SK-N-SH (cell line): ENCODE results near the gene RAB5B. TPM values are rescaled to one million over a fixed set of nuclear protein-coding genes. Genes with fewer than 3 reads are reported as not detected.
"Not testable (repeated sequence)": the region's sequence is repeated elsewhere in the genome, so short reads cannot be mapped to it uniquely, and the experiment has no call there.

Experiments
- CTCF ChIA-PET: fragments of 300-600, 350-600 bp; formaldehyde crosslinking; extraction: SDS; loops from one replicate; lab custom pipeline; 2021; lab: Yijun Ruan, JAX
- POLR2A ChIA-PET: fragments of 350-600 bp; sonication (Branson Sonifier 250); formaldehyde crosslinking; extraction: SDS; loops from one replicate; lab custom pipeline; 2020; ENCODE audit warnings: antibody characterized with exemption, inconsistent platforms; lab: Yijun Ruan, JAX
- DNase-seq: peaks from one replicate; pipeline ENCODE4 v3.0.0; 2012
- H2AFZ ChIP-seq: fragments of 200-600 bp; sonication (generic); 2 replicates; pipeline ENCODE4 v1.8.1; 2016; ENCODE audit warnings: antibody characterized with exemption, mild to moderate bottlenecking, low read depth
- H3F3A ChIP-seq: fragments of 200-600 bp; sonication (generic); replicated peaks from 2 replicates; pipeline ENCODE3; 2016; ENCODE audit warnings: antibody characterized with exemption, mild to moderate bottlenecking; ENCODE audit not compliant: insufficient read depth
- H3K27ac ChIP-seq, 2 experiments: fragments of 200-500 bp in 1 of 2; fragments of 200-600 bp in 1 of 2; sonication (Bioruptor generic) in 1 of 2; sonication (generic), shearing (Covaris generic) in 1 of 2; 2 replicates each; pipeline versions ENCODE4 v1.5.1 to v1.6.1; 2014 to 2016; ENCODE audit warnings: low read depth in 2 of 2, inconsistent platforms in 1 of 2, low read length in 1 of 2, mild to moderate bottlenecking in 1 of 2, mixed read lengths in 1 of 2
- H3K27me3 ChIP-seq: fragments of 200-600 bp; sonication (generic), shearing (Covaris generic); 2 replicates; pipeline ENCODE4 v1.6.1; 2016; ENCODE audit warnings: mixed run types; ENCODE audit not compliant: insufficient read depth
- H3K36me3 ChIP-seq, 2 experiments: fragments of 200-500 bp in 1 of 2; fragments of 200-600 bp in 1 of 2; sonication (Bioruptor generic) in 1 of 2; sonication (generic) in 1 of 2; replicated peaks in 1 of 2; 2 replicates each; pipeline versions ENCODE3 to v1.5.1; 2014 to 2016; ENCODE audit warnings: low read length in 1 of 2, mild to moderate bottlenecking in 1 of 2; ENCODE audit not compliant: insufficient read depth in 2 of 2, control insufficient read depth in 1 of 2
- H3K4me1 ChIP-seq, 2 experiments: fragments of 200-500 bp in 1 of 2; fragments of 200-600 bp in 1 of 2; sonication (Bioruptor generic) in 1 of 2; sonication (generic), shearing (Covaris generic) in 1 of 2; 2 replicates each; pipeline versions ENCODE4 v1.5.1 to v1.6.1; 2014 to 2016; ENCODE audit warnings: low read depth in 1 of 2, low read length in 1 of 2, mixed run types in 1 of 2; ENCODE audit not compliant: insufficient read depth in 2 of 2, control insufficient read depth in 1 of 2
- H3K4me2 ChIP-seq: fragments of 200-600 bp; sonication (generic), shearing (Covaris generic); 2 replicates; pipeline ENCODE4 v1.6.1; 2017; ENCODE audit warnings: mixed run types
- H3K4me3 ChIP-seq, 2 experiments: fragments of 200-500 bp in 1 of 2; fragments of 200-600 bp in 1 of 2; sonication (Bioruptor generic) in 1 of 2; sonication (generic), shearing (Covaris generic) in 1 of 2; 2 replicates each; pipeline versions ENCODE4 v1.5.1 to v1.8.1; 2014 to 2016; ENCODE audit warnings: low read depth in 2 of 2, inconsistent platforms in 1 of 2, low read length in 1 of 2, mild to moderate bottlenecking in 1 of 2, mixed read lengths in 1 of 2, moderate library complexity in 1 of 2
- H3K79me2 ChIP-seq: fragments of 200-600 bp; sonication (generic); 2 replicates; pipeline ENCODE4 v1.8.1; 2017; ENCODE audit warnings: mild to moderate bottlenecking; ENCODE audit not compliant: insufficient read depth
- H3K9ac ChIP-seq: fragments of 200-600 bp; sonication (generic); 2 replicates; pipeline ENCODE4 v1.6.1; 2017; ENCODE audit warnings: mixed run types
- H3K9me2 ChIP-seq: fragments of 200-600 bp; sonication (generic); 2 replicates; pipeline ENCODE4 v1.6.1; 2017; ENCODE audit warnings: mixed run types
- H3K9me3 ChIP-seq: fragments of 200-600 bp; sonication (generic); 2 replicates; pipeline ENCODE4 v1.6.1; 2017; ENCODE audit warnings: mixed run types, mild to moderate bottlenecking, moderate library complexity
- H4K20me1 ChIP-seq: fragments of 200-600 bp; sonication (generic); 2 replicates; pipeline ENCODE4 v1.6.1; 2017; ENCODE audit warnings: mild to moderate bottlenecking, mixed run types; ENCODE audit not compliant: insufficient read depth
- EP300 ChIP-seq, 2 experiments: IDR thresholded peaks; 2 replicates each; pipeline versions ENCODE4 v1.4.0 to v1.6.1; 2012; ENCODE audit warnings: borderline replicate concordance in 1 of 2, low read depth in 1 of 2, low read length in 1 of 2
- EZH2phosphoT487 ChIP-seq: fragments of 200-600 bp; sonication (generic); IDR thresholded peaks from 2 replicates; pipeline ENCODE4 v1.6.1; 2017; ENCODE audit warnings: low read depth, mixed run types, mild to moderate bottlenecking, antibody characterized with exemption, moderate library complexity, borderline replicate concordance
- FOSL2 ChIP-seq: IDR thresholded peaks from 2 replicates; pipeline ENCODE4 v1.4.0; 2012; ENCODE audit warnings: low read depth, mild to moderate bottlenecking, moderate library complexity, borderline replicate concordance
- FOXM1 ChIP-seq: IDR thresholded peaks from 2 replicates; pipeline ENCODE4 v1.4.0; 2012; ENCODE audit warnings: low read depth, mild to moderate bottlenecking
- JUND ChIP-seq: IDR thresholded peaks from 2 replicates; pipeline ENCODE4 v1.4.0; 2012
- MXI1 ChIP-seq: IDR thresholded peaks from 2 replicates; pipeline ENCODE4 v1.6.1; 2012; ENCODE audit warnings: mild to moderate bottlenecking, low read depth, low read length, improper control_type of control experiment
- NFIC ChIP-seq: IDR thresholded peaks from 2 replicates; pipeline ENCODE4 v1.4.0; 2012; ENCODE audit warnings: borderline replicate concordance
- REST ChIP-seq: IDR thresholded peaks from 2 replicates; pipeline ENCODE4 v1.6.1; 2012; ENCODE audit warnings: mild to moderate bottlenecking, low read depth, low read length, moderate library complexity
- TAF1 ChIP-seq: IDR thresholded peaks from 2 replicates; pipeline ENCODE4 v1.6.1; 2012; ENCODE audit warnings: low read depth, mild to moderate bottlenecking, low read length, moderate library complexity, borderline replicate concordance
- USF2 ChIP-seq: fragments of 150-350 bp; IDR thresholded peaks from 2 replicates; pipeline ENCODE4 v1.6.1; 2017; ENCODE audit warnings: antibody characterized with exemption, low read length, low read depth, borderline replicate concordance
- WGBS: methylation state at CpG from one replicate; pipeline ENCODE4 v1.1.6; 2017; ENCODE audit warnings: low lambda C conversion rate; 5-methylcytosine and 5-hydroxymethylcytosine counted together
- polyA plus RNA-seq, 3 experiments: library from polyadenylated mRNA; depleted of rRNA; stranded (reverse); fragments of >200 nt; gene quantifications; 2 replicates each; pipeline ENCODE4 v1.2.3, GENCODE V29; 2012
- TF ChIP-seq, protein P1 (sequence below): IDR thresholded peaks from 2 replicates; pipeline ENCODE4 v1.4.0; 2012; ENCODE audit warnings: low read depth

Gene RAB5B
- polyA plus RNA-seq, 1 of the 3 experiments (the other 2 are of a cell fraction), result 54.0 TPM

DNA sequence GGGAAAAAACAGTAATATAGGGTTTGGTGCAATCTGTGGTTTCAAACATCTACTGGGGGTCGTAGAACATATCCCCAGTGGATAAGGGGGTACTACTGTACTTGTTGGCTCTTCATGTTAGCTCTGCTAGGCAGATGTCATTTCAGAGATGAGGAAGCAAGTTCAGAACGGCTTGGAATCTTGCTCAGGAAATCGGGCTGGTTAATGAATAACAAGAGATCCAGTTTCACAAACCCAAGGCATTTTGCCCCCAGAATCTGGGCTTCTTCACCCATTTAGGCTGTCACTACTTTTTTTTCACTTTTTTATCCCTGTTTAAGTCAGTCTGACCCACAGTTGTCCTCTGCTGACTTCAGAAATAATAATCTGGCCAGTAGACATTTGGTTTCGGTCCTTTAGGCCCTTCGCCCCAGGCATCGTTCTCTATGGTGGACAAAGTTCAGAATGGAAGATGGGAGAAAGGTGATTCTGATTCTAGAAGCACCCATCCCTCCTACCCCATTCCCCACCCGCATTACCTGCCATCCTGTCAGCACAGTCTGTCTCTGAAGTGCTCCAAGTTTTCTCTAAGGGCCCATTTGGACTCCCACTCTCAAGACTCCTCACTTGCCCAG is 27.7 kb downstream of the RAB5B start:
- TF ChIP-seq NFIC, result no peak
- no peak for TF ChIP-seq FOSL2
- TF ChIP-seq JUND, result no peak
- no peak for TF ChIP-seq FOXM1
- no peak for TF ChIP-seq EZH2phosphoT487
- TF ChIP-seq USF2, result no peak
- TF ChIP-seq EP300 (IDR thresholded peaks at IDR 0.05; ENCODE audit: borderline replicate concordance in 1 of 2, low read depth in 1 of 2, low read length in 1 of 2), result no peak
- TF ChIP-seq, protein P1, sequence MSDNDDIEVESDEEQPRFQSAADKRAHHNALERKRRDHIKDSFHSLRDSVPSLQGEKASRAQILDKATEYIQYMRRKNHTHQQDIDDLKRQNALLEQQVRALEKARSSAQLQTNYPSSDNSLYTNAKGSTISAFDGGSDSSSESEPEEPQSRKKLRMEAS, result no peak
- TF ChIP-seq TAF1, result no peak
- TF ChIP-seq MXI1, result no peak
- no peak for TF ChIP-seq REST
- no peak overlapping the region for H3K9ac ChIP-seq
- H3K9me2 ChIP-seq, result no peaks in the 10 kb centered on the region
- H3K36me3 ChIP-seq, result peaks cover 0 to 9% of the 10 kb centered on the region in 2 experiments
- H3K27me3 ChIP-seq, result no peaks in the 10 kb centered on the region
- H3K4me1 ChIP-seq, result peaks cover 0 to 3% of the 10 kb centered on the region in 2 experiments; a peak in 1 of 4 replicates
- no peak overlapping the region for H3K4me2 ChIP-seq
- DNase-seq, result no peak
- no peak overlapping the region for H3K27ac ChIP-seq
- H3K79me2 ChIP-seq, result peaks cover 9% of the 10 kb centered on the region; the same call in 1 of the 2 replicates
- H3K4me3 ChIP-seq, result no peak overlapping the region
- H3F3A ChIP-seq, result peaks cover 7% of the 10 kb centered on the region
- no peak overlapping the region for H2AFZ ChIP-seq
- H4K20me1 ChIP-seq, result no peaks in the 10 kb centered on the region
- WGBS, result 84% methylated on average over 7 of the region's 7 CpGs
- ChIA-PET CTCF (interaction anchor here (10.8 kb wide), 1 partner anchor 23 kb away, joined by 183 read pairs; the partner anchor contains the start of gene IKZF4), POLR2A (no interaction called here)
- H3K9me3 ChIP-seq, result no peaks in the 10 kb centered on the region

DNA sequence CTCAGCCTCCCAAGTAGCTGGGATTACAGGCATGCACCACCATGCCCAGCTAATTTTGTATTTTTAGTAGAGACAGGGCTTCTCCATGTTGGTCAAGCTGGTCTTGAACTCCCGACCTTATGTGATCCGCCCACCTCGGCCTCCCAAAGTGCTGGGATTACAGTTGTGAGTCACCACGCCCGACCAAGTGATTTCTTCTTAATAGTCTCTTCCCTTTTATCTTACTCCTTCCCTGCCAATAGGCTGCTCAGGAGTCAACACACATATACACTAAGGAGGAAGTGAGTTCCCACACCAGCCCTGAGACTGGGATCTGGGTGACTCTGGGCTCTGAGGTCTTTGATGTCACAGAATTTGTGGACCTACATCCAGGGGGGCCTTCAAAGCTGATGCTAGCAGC is 29.5 kb downstream of the RAB5B start:
- POLR2A ChIA-PET, H3K27ac ChIP-seq, H3K4me3 ChIP-seq, H3K9me2 ChIP-seq, H3K4me1 ChIP-seq, H3K4me2 ChIP-seq, H3K27me3 ChIP-seq, H2AFZ ChIP-seq, H3F3A ChIP-seq, DNase-seq, H4K20me1 ChIP-seq, H3K36me3 ChIP-seq, H3K9ac ChIP-seq, H3K9me3 ChIP-seq, H3K79me2 ChIP-seq: not testable (repeated sequence)
- CTCF ChIA-PET, result interaction anchor here (0.6 to 1.2 kb wide), 3 partner anchors 26 to 63 kb away, joined by 3 to 5 read pairs (median 4); no protein-coding TSS in a partner anchor
- WGBS, result 96% methylated on average over 5 of the region's 5 CpGs
